ENCODE measurements around the gene CCDC148. TPM values are rescaled to one million over a fixed set of nuclear protein-coding genes. Genes with fewer than 3 reads are reported as not detected.
A peak's percentile ranks its signal among the peaks of the same experiment; 100 is the strongest.

The CCDC148 gene
- polyA plus RNA-seq, 2 of the 4 experiments (the other 2 are of a cell fraction) = 0.41 to 0.85 TPM

GRCh38 chr2:158300394-158300793 lies 156.2 kb downstream of the CCDC148 start:
- ChIA-PET CTCF (no interaction called here), POLR2A (no interaction called here)
- TF ChIP-seq RARB (CRISPR knock-in tag; IDR thresholded peaks at IDR 0.05) (no peak), BHLHE40 (IDR thresholded peaks at IDR 0.05; ENCODE audit: low read depth, low read length) (no peak), HMGXB4 (CRISPR knock-in tag; IDR thresholded peaks at IDR 0.05; ENCODE audit: borderline replicate concordance) (no peak), CHD2 (IDR thresholded peaks at IDR 0.05; ENCODE audit: low read length, partially characterized antibody) (no peak), NPAS2 (CRISPR knock-in tag; IDR thresholded peaks at IDR 0.05; ENCODE audit: borderline replicate concordance) (no peak), BCL3 (IDR thresholded peaks at IDR 0.05) (no peak), MAX (IDR thresholded peaks at IDR 0.05) (no peak), GATA3 (IDR thresholded peaks at IDR 0.05; ENCODE audit: borderline replicate concordance) (no peak), EHF (CRISPR knock-in tag; IDR thresholded peaks at IDR 0.05) (no peak), MAFK (IDR thresholded peaks at IDR 0.05; ENCODE audit: partially characterized antibody) (no peak), CEBPB (IDR thresholded peaks at IDR 0.05) (no peak), E2F6 (IDR thresholded peaks at IDR 0.05; ENCODE audit: borderline replicate concordance, low read depth) (no peak), HES2 (IDR thresholded peaks at IDR 0.05) (no peak), RNF2 (IDR thresholded peaks at IDR 0.05; ENCODE audit: borderline replicate concordance, low read depth) (no peak), RAD21 (conservative IDR thresholded peaks at IDR 0.05 in 1 of 2, IDR thresholded peaks at IDR 0.05 in 1 of 2) (no peak), NFE2L2 (conservative IDR thresholded peaks at IDR 0.05; ENCODE audit: low read length) (no peak), HOXB5 (CRISPR knock-in tag; IDR thresholded peaks at IDR 0.05) (no peak), ZSCAN20 (CRISPR knock-in tag; IDR thresholded peaks at IDR 0.05) (no peak), MAZ (IDR thresholded peaks at IDR 0.05; ENCODE audit: borderline replicate concordance, low read depth, low read length) (no peak)
- ATAC-seq (no peak), DNase-seq (ENCODE audit: low read depth in 1 of 2, low spot score in 1 of 2) (no peak), FAIRE-seq (no peak)
- Histone ChIP-seq H3K27ac (no peak overlapping the region), H3K4me2 (no peak overlapping the region), H3K9me3 (peaks cover 6% of the 10 kb centered on the region; the same call in 1 of the 3 replicates), H3K4me1 (no peaks in the 10 kb centered on the region), H3K4me3 (no peak overlapping the region)
- 22% methylated on average over 2 of the region's 2 CpGs for WGBS (ENCODE audit: missing lambda C conversion rate)

GRCh38 chr2:158297606-158298005 lies 158.9 kb downstream of the CCDC148 start:
- no peak overlapping the region for H3K27ac ChIP-seq
- WGBS (ENCODE audit: missing lambda C conversion rate) = 0% methylated on average over 1 of the region's 1 CpG
- POLR2A ChIA-PET = no interaction called here
- TF ChIP-seq FOSL2 (IDR thresholded peaks at IDR 0.05) (no peak), FOSL2 (CRISPR knock-in tag; IDR thresholded peaks at IDR 0.05) (no peak), ZC3H11A (IDR thresholded peaks at IDR 0.05) (no peak), POLR2AphosphoS2 (conservative IDR thresholded peaks at IDR 0.05; ENCODE audit: low read length) (no peak), USF2 (IDR thresholded peaks at IDR 0.05) (no peak), HEYL (CRISPR knock-in tag; IDR thresholded peaks at IDR 0.05) (no peak), MYC (IDR thresholded peaks at IDR 0.05; ENCODE audit: borderline replicate concordance, low read length) (no peak), HOXB13 (CRISPR knock-in tag; IDR thresholded peaks at IDR 0.05; ENCODE audit: low read depth) (no peak), PBX3 (IDR thresholded peaks at IDR 0.05) (no peak), BHLHE40 (IDR thresholded peaks at IDR 0.05; ENCODE audit: low read depth, low read length) (no peak), RAD21 (conservative IDR thresholded peaks at IDR 0.05 in 1 of 2, IDR thresholded peaks at IDR 0.05 in 1 of 2) (no peak), RFX5 (IDR thresholded peaks at IDR 0.05) (no peak), CEBPB (IDR thresholded peaks at IDR 0.05) (no peak), FOXS1 (CRISPR knock-in tag; IDR thresholded peaks at IDR 0.05) (no peak), ZNF302 (CRISPR knock-in tag; IDR thresholded peaks at IDR 0.05) (no peak), TP53 (CRISPR knock-in tag; IDR thresholded peaks at IDR 0.05) (no peak), NPAS2 (CRISPR knock-in tag; IDR thresholded peaks at IDR 0.05; ENCODE audit: borderline replicate concordance) (no peak)

More at GRCh38 chr2:158297606-158298005, 158.9 kb downstream of the CCDC148 start:
- DNase-seq (ENCODE audit: low read depth in 1 of 2, low spot score in 1 of 2) = no peak
- 0 out of 6 replicates have a peak, but pooled peaks of 1 of the 2 experiments have one; percentile 30 for ATAC-seq
- H3K4me3 ChIP-seq = no peak overlapping the region
- CTCF ChIA-PET = no interaction called here
- H3K4me2 ChIP-seq = no peak overlapping the region
- H3K9me3 ChIP-seq = peaks cover 6% of the 10 kb centered on the region; the same call in 1 of the 3 replicates
- no peak for FAIRE-seq
- H3K4me1 ChIP-seq = no peaks in the 10 kb centered on the region
